Measurements from ENCODE around the gene COPRS.

COPRS gene

DNA sequence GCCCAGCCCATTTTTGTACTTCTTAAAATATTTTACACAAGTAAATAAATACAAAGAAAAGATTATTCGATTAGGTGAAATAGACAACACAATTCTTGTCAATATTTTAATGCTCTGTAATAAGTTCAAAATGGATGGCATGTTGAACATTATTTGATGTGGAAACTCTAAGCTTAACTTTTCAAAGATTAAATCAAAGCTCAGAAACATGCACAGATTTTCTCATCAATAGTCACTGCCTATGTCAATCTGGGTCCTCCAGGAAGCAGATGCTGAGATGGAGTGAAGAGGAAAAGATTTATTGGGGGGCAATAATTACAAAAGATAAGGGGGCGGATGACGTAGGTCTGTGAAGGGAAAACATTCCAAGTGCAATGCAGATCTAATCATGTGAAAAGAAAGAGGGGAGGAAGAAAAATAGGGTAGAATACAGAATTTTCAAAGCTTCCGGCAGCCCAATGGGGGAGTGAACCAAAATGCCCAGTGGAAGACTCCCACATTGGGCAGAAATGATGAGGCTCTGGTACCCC, 50.5 kb downstream of the COPRS start:
- DNase-seq (ENCODE audit: low spot score), result no peak

DNA sequence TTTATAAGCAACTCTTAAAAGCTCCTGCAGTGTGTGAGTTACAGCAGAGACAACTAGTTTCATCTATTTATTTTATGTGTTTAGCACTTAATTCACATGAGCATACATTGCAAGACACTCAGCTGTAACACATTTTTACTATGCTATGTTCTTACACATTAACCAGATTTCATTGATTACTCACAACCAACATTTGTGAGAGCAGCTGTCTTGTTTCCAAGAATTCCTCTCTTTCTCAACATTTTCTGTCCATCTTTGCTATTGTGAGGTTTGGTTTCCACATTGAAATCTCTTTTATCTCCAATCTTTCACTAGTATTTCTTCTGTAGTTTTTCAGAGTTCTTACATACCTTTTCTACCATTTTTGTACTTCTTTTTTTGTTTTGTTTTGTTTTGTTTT, 51.2 kb downstream of the COPRS start:
- DNase-seq (ENCODE audit: low spot score), result no peak

DNA sequence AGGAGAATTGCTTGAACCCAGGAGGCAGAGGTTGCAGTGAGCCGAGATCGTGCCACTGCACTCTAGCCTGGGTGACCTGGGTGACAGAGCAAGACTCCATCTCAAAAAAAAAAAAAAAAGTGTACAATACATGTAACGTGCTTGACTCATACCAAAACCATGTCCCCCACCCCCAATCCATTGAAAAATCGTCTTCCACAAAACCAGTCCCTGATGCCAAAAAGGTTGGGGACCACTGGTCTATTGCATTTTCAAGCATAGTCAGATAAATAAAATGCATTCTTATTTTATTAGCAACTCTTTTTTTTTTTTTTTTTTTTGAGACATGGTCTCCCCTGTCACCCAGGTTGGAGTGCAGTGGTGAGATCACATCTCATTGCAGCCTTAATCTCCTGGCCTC, 52.1 kb downstream of the COPRS start:
- DNase-seq (ENCODE audit: low spot score), result no peak

DNA sequence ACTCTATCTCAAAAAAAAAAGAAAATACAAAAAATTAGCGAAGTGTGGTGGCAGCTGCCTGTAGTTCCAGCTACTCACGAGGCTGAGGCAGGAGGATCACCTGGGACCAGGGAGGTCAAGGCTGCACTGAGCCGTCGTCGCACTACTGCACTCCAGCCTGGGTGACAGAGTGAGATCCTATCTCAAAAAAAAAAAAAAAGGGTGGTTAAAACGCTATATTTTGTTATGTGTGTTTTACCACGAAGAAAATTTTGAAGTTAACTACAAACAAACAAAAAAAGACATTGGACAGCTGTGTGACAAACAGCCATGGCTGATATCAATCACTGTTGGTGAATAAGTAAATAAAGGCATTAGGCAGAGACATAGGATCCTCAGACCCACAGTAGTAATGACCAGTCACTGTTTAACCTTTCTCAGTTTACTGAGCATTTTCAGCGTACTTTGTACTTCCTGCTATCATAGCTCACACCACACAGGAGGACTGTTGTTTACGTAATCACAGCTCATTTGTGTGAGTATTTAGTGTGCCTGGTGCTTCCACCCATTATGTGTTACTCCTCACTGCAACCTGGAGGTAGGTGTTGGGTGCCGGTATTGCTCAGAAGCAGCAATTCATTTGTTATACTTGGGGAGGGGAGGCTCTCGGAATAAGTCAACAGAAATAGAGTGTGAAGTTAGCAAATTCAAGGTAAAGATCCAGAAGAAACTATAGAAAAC, 55.4 kb downstream of the COPRS start:
- no peak for DNase-seq (ENCODE audit: low spot score)

DNA sequence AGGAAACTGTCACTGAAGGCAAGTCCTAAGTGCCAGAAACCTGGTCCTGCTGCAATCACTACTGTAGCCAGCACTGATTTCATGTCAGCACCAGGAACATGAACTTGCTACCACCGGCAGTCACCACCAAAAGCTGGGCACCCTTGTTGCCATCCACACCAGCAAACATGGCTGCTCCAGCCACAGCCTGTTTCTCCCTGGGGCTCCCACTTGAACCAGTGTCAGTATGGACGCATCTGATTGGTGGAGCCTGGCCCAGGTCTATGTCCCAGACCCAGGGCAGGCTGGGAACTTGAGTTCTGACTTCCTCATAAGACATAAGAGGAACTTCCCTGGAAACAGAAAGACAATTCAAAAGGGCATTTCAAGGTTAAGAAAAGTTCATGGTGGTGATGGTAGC, 56.5 kb downstream of the COPRS start:
- peak; percentile 31 for DNase-seq (ENCODE audit: low spot score)
